Cerebellar cortex (tissue), 1 donor: ENCODE measurements around the gene FOXL2.

Experiments
- DNase-seq: peaks from one replicate; pipeline ENCODE4 v3.0.0-alpha.2; 2015; ENCODE audit warnings: low spot score

The FOXL2 gene

DNA sequence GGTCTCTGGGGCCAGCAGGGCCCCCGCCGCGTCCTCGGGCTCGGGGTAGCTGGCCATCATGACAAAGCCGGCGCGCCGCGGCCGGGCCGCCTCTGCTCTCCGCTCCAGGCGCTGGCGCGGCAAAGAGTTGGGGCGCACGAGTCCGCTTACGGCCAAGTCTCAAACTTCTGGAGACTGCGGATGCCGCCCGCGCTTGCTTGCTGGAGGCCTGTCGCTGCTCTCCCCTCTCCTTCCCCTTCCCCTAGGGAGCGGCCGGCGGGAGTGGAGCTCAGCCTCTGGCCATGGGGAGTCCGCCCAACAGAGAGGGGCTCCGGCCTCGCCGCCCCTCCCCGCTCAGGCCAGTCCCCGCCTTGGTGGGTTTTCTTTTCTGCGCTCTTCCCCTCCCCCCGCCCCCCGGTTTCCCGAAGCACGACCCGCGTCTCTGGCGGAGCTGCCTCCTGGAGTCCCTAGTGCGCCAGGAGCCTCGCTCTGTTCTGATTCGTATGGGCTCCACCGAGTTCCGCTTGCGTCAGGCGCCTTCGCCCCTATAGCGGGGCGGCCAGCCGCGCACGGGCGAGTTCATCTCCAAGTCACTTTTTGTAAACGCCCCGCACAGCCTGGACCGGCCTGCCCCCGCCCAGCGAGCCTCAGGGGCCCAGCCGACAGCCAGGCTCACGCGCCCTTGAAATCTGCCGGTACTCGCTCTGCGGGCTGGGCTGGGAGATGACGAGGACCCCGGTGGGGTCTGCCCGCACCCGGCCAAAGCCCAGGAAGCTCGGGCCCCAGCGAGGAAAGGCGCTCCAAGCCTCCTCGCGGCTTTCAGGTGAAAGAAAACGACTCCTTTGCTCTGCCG is at the start of gene FOXL2, which contains the start of gene FOXL2NB:
Gene FOXL2, minus strand, starts transcription at position 475 of the 832 bp plus-strand sequence. Its CDS starts 415 bp downstream, at position 60.
Gene FOXL2NB, plus strand, starts transcription at position 555 of the 832 bp plus-strand sequence. Its CDS starts 148 bp downstream, at position 703.
- DNase-seq: no peak

DNA sequence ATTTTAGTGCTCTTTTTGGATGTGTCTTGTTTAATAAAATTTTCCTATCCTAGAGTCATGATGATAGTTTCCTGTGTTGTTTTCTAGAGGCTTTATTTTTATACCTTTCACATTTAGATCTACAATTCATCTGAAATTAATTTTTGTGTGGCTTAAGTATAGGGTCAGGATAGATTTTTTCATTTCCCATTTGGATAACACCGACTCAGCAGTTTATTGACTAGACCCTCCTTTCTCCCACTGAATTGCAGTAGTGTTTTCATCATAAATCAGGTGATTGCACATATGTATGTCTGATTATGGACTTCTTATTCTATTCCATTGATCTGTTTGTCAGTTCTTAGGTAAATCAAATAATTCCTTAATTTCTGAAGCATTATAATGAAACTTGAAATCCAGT is 48.8 kb upstream of the FOXL2 start:
- DNase-seq: no peak

DNA sequence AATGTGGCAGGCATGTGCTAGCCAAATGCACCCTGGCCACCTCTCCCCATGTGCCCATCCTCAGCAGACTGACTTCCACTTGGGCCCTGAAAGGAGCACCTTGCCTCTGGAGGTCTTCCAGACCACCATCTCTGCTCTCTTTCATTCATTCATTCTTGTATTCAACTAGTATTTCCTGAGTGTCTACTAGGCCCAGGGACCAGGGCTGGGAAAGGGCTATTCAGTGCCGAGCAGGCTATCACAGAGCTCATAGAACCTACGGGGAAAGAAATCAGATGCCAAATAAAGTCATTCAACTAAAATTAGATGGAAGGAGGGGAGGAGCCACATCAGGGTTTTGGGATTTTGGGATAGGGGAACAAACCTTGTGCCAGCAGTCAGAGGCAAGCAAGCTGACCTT is 40.2 kb upstream of the FOXL2 start:
- no peak for DNase-seq

DNA sequence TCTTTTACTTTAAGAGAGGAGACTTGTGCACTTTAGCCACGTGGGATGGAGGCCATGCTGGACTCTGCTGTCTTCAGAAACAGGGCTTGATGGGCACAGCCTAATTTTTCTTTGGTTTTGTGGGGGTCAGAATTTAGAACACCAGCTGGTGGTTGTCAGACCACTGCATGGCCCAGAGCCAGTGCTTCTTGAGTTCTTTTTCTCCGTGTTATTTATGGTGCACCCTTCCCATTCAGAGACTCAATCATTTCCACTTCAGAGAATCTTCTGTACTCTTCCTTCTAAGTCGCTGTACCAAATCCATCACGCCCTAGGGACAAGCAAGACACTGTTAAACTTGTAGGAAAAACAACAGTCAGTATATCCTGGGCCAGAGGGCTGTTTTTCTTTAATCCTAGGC is 39.0 kb upstream of the FOXL2 start:
- no peak for DNase-seq

DNA sequence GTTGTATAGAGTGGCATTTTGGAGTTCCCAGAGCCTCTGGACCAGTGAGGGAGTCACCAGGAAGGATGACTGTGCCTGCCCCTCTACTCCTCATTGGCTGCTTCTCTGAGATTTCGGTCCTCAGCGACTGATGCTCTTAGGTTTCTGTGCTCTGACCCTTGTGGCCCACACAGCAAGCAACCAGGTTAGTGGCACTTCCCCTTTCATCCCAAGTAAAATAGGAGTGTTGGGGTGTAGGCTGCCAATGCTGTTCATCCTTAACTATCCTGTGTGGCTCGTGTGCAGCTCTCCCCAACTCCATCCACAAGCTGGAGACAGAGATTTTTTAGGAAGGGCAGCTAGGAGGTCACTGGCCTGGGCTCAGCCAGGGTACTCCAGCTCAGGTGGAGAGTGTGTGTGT is 37.9 kb upstream of the FOXL2 start:
- no peak for DNase-seq

DNA sequence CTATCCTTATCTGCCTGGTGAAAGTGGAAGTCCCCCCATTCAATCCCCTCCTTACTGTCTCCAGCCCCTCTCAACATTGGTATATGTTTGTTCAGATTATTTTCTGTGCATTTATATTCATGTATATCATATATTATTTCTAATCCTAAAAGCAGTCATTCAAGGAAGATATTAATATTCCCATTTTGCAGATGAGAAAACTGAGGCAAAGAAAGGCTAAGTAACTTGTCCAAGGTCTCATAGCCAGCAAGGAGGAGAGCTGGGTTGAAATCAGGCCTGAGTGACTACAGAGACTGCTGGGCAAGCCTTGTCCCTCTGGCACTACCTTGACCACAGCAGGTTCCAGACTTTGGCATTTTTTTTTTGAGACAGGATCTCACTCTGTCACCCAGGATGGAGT is 29.1 kb upstream of the FOXL2 start:
- DNase-seq: no peak

DNA sequence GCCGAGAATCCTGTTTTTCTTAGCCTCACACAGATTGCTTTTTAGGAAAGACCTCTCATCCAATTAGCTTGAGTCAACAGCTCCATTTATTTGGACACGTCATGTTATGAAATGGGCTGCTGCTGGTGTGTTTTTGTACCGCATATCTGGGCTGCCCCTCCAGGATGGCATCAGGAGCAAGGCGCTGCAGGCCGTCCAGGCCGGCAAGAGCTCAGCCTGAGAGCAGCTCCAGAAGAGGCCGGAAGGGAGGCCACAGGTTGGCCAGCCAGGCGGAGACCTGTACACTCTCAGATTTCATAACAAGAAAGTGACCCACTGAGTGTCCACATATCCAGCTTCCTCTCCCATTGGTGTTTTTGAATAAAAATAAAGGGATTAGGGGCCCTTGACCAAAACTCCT is 28.4 kb upstream of the FOXL2 start:
- no peak for DNase-seq

DNA sequence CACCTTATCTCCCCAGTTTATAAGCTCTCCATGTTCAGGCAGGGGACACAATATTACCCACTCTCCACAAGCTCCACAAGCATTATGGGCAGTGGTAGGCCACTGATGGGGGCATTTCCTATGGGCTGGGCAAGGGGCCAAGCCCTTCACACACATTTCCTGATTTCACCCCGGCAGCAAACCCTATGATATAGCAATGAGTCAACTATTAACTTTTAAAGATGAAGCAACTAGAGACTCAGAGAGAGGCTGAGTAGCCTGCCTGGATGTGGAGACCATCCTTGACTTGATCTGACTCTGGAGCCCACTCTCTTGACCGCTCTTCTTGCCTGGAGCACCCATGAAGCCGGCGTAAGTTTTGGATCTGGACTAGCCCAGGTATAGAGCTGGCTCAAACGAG is 27.5 kb upstream of the FOXL2 start:
- DNase-seq: no peak

DNA sequence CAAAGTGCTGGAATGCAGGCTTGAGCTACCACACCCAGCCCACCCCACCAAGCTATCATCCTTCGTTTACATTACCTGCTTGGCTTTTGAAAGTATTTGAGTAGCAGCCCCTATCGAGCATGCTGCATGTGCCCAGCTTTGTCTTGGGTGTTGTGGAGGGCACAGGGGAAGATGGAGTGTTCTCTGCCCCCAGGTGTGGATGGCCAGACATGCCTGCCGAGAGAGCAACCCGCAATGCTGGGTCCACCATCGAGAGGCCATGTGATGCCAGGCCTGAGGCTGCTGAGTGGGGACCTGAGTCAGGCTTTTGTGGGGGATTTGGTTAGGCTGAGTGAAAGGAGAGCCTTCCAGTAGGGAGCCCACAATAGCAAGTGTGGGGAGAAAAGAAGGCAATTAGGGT is 26.0 kb upstream of the FOXL2 start:
- no peak for DNase-seq

DNA sequence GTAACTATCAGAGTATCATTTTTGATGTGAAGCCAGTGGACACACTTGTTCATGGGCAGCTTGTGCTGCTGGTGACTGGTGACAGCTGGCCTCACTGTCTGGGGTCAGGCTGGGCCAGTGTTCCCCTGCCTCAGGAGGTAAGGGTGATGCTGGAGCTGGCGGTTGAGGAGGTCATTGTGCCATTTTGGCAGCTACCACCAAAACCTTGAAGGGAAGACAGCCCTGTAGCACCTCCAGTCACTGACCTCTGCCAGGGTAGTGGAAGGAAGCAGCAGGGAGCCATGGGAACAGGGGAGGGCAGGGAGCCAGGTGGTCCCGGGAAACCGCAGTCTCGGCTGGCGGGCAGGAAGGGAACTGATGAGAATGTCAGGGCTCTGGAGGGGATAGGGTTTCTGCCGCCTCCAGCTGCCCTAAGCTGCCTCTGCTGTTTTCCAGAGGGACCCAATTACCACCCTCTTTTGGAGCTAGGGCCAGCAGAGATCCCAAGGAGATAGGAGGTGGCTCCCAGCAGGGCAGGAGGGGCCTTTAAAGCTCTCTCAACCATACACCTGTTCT is 24.9 kb upstream of the FOXL2 start:
- DNase-seq: no peak

DNA sequence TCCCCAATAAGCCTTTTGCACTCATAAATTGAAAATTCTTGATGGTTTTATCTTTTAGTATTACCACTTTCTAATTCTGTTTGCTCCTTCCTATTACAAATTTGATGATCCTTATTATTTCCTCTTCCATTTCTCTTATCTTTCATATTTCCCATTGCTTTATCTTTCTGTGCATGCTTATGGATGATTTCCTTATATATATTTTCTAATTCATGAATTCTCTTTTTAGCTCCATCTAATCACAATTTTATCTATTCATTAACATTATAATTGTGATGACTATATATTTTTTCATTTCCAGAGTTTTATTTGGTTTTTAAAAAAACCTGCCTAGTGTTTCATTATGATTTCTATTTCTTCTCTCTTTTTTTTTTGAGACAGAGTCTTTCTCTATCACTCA is 18.0 kb upstream of the FOXL2 start:
- no peak for DNase-seq

DNA sequence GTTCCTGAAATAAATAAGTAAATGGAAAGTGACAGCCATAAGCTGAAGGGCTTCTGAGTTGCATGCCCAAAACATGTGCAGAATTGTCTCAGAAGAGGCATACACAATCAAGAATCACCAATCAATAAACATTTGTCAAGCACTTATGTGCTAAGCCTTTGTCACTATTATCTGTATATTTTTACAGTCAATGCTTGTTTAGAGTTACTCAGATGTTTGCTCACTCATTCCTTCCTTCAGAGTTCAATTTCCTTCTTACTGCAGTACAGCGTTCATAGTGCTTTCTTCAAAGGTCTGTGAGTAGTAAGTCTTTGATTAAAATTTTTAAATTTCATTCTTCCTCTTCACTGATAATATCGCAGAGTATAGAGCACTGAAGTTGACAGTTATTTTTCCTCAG is 17.3 kb upstream of the FOXL2 start:
- DNase-seq: no peak

DNA sequence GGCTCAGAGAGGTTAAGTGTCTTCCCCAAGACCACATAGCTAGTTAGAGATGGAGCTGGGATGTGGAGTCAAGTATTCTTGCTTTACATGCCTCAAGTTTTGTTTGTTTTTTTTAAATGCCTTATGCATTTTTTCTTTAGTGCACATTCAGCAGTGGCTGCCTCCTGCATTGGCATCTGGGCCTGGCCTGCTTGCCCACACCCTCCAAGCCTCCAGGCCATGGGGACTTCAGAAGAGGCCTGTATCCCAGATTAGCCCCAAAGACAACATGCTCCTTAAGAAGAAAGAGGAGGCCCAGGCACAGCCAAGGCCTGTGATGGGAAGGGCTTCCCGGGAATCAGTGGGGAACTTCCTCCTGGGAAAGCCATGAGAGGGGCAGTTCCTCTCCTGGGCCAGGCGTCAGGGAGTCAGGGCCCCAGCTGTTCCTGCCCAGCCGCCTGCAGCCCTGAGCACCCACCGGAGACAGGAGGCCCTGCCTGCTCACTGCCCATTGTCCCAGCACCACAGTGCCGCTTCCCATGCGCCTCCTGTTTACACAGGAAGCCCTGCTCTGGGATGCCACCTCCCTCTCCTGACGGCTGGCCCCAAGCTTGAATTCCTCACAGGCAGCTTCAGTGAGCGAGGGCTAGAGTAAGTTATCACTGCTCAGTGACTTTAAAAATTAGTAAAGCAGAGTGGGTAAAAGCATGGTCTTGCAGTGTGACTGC is 16.1 kb upstream of the FOXL2 start:
- no peak for DNase-seq

DNA sequence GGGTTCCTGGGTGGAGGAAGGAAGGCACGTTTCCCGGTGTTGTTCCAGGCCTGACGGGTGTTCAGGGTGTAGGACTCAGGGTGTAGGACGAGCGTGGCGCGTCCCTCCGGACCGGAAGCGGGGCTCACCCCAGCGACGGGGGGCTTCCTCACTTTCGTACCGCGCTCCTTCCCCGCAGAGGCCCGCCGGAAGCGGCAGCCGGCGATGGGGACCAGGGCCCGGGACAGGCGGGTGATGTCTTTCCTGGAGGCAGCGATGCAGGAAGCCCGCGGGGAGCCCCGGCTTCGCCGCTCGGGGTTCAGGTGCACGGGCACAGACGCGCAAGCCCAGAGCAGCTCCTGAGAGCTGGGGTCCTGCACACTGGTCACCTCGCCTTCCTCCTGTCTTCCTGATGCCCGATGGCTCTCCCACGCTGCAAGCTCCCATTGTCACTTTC is 13.5 kb upstream of the FOXL2 start:
- DNase-seq: no peak

DNA sequence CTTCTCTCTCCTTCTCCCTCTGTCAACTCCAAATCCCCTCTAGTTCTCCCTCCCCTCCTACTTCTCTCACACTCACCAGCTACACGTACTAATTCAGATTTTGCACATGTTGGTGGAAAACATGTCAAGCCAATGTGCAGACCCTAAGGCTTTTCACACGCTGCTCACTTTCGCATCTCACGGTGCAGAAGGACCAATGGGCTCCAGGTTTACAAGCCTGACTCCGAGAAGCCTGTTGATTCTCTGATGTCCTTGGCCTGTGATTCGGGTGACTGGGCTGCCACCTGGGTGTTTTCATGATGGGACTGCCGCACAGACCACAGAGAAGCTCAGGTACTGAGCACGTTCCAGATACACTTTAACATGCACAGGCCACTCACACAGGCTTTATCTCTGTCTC is 3.8 kb upstream of the FOXL2 start:
- DNase-seq: no peak

DNA sequence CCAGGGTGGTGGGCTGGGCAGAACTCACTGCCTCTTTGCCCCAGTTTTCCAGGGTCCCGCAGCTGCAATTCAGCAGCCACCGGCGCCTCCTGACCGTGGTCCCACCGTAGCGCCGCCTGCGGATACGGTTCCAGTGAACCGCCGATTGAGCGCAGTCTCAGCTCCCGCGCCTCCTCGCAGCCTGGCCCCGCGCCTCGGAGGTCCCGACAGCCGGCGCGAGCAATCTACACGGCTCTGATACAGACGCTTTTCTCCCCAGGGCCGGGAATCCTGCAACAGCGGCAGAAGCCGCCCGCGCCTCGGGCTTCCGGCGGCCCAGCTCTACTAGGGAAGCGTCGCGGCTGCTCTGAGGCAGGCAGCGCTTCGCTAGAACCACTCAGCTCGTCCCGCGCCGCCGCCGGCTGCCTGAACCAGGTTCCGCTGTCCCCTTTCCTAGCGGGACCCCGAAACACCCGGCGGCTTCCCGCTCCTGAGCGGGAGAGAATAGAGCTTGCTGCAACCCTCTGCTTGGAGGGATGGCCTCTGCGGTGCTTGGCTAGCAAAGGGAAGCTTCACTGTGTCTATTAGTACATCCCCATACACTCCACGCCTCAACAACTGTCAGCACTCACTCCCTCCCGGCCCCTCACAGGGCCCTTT is 3.2 kb upstream of the FOXL2 start:
- DNase-seq: no peak

DNA sequence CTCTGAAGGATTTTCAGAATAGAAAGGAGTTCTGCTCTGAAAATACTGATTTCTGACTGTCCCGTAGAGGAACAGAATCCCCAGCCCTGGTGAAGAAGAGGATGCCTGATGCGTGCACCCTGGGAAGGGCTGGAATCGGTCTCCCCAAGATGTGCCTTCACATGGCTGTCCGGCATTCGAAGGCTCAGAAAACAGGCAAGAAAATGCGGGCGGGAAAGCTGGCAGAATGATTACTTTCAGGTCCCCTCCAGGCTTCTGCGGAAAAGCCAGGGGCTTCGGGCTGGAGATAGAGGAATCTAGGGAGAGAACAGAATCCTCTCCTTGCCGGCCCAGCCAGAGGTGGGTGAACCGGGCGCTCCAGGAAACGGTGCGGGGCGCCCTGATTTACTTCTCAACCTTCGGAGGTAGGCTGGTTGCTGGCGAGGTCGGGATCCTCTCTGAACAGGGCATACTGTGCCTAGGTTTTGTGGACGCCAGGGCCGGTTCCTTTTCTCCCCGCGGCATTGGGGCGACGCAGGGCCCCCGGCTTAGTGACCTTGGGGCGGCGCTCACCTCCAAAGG is 2.6 kb upstream of the FOXL2 start:
- DNase-seq: no peak

DNA sequence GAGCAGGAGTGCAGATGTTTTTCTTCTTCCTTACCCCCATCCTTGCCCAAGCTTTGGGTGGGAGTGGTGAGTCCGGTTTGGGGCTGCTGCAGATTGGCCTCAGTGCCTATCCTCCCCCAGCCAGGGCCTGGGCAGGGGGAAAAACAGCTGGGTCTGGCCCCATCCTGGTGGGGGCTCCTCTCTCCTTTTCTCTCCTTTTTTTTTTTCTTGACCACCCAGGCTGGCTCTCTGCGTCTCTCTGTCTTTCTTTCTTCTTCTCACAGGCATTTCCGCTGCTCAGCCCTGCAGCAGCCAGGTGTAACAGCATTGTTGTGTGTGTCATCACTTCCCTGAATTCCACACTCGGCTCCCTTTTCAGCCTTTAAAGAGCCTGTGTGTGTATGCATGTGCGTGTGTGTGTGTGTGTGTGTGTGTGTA is 2.1 kb upstream of the FOXL2 start:
- DNase-seq: no peak

DNA sequence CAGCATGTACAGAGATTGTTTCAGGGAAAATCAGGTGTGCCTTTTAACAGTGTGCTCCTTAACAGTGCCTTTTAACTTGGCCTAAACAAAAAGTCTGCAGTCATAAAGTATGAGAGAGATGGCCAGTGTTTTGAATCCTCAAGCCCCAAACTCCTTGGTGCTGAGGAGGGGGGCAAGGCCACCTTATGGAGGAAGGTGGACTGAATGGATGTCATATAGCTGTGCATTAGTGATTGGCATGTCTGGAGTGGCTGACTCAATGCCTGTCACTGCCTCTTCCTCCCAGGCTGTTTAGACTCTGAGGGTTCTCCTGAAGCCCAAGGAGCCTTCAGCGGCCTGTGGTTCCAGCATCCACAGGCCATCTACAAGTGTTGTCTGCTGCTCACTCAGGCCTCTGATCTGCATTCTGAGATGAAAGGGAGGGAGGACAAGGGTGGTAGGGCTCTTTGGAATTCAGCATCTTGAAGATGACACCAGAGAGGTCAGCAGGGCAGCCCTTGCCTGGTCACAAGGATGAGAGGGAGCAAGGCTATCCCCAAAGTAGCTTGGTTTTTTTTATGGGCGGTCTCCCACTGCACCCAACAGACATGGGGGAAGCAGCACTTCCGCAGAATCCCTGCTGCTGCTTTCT is 1.5 kb upstream of the FOXL2 start:
- no peak for DNase-seq

DNA sequence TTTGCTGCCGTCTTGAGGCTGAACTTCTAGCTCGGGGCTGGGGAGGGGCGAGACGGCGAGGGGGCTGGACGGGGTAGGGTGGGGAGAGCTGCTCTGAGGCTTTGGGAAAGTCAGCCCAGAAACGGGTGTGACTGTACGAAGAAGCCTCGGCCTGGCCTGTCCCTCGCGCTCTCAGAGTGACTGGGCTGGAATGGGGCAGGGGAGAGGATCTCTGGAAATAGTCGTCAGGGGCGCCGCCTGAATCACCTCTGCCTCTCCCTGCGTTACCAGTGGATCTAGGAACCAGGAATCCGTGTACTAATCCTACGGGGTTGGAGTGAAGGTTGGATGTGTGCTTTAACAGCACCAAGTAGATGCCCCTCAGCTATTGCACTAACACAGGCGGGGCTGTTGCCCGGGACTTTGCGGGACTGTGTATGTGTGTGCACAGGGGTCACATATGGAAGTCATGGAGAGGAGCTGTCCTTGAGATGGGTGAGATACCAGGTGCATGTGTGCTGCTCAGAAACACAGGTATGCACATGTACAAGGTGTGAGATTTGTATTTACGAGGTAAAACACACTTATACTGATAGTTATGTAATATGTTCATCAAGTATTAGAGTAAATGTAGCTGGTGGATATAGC is 671 bp upstream of the FOXL2 start:
- no peak for DNase-seq
